Ishikawa (cell line): ENCODE data around the gene REXO5.

Experiments
- CEBPB ChIP-seq: IDR thresholded peaks from 2 replicates; pipeline ENCODE4 v1.6.1; 2012
- CREB1 ChIP-seq: IDR thresholded peaks from 2 replicates; pipeline ENCODE4 v1.6.1; 2012; ENCODE audit warnings: low read depth
- EGR1 ChIP-seq: IDR thresholded peaks from 2 replicates; pipeline ENCODE4 v1.6.1; 2012
- EP300 ChIP-seq: IDR thresholded peaks from 2 replicates; pipeline ENCODE4 v1.6.1; 2012; ENCODE audit warnings: borderline replicate concordance
- FOXM1 ChIP-seq: IDR thresholded peaks from 2 replicates; pipeline ENCODE4 v1.6.1; 2012; ENCODE audit warnings: low read depth, borderline replicate concordance
- NFIC ChIP-seq: IDR thresholded peaks from 2 replicates; pipeline ENCODE4 v1.6.1; 2012
- RAD21 ChIP-seq: IDR thresholded peaks from 2 replicates; pipeline ENCODE4 v1.6.1; 2012; ENCODE audit warnings: low read depth
- TAF1 ChIP-seq: IDR thresholded peaks from 2 replicates; pipeline ENCODE4 v1.6.1; 2012; ENCODE audit warnings: low read depth, mild to moderate bottlenecking
- TCF12 ChIP-seq: IDR thresholded peaks from 2 replicates; pipeline ENCODE4 v1.6.1; 2012; ENCODE audit warnings: low read depth
- TEAD4 ChIP-seq: IDR thresholded peaks from 2 replicates; pipeline ENCODE4 v1.6.1; 2012
- YY1 ChIP-seq: IDR thresholded peaks from 2 replicates; pipeline ENCODE4 v1.6.1; 2012; ENCODE audit warnings: low read depth
- TF ChIP-seq, protein P1 (sequence below): IDR thresholded peaks from 2 replicates; pipeline ENCODE4 v1.6.1; 2012
- TF ChIP-seq, protein P2 (sequence below): IDR thresholded peaks from 2 replicates; pipeline ENCODE4 v1.6.1; 2012; ENCODE audit warnings: low read depth, mild to moderate bottlenecking
- TF ChIP-seq, protein P3 (sequence below): IDR thresholded peaks from 2 replicates; pipeline ENCODE4 v1.6.1; 2012

- TF ChIP-seq TAF1 (no peak), RAD21 (no peak), EGR1 (no peak), CREB1 (no peak), EP300 (no peak), CEBPB (no peak), YY1 (no peak), TEAD4 (no peak), TCF12 (no peak), FOXM1 (no peak), NFIC (no peak)
- TF ChIP-seq, protein P1, sequence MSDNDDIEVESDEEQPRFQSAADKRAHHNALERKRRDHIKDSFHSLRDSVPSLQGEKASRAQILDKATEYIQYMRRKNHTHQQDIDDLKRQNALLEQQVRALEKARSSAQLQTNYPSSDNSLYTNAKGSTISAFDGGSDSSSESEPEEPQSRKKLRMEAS = no peak
- TF ChIP-seq, protein P2, sequence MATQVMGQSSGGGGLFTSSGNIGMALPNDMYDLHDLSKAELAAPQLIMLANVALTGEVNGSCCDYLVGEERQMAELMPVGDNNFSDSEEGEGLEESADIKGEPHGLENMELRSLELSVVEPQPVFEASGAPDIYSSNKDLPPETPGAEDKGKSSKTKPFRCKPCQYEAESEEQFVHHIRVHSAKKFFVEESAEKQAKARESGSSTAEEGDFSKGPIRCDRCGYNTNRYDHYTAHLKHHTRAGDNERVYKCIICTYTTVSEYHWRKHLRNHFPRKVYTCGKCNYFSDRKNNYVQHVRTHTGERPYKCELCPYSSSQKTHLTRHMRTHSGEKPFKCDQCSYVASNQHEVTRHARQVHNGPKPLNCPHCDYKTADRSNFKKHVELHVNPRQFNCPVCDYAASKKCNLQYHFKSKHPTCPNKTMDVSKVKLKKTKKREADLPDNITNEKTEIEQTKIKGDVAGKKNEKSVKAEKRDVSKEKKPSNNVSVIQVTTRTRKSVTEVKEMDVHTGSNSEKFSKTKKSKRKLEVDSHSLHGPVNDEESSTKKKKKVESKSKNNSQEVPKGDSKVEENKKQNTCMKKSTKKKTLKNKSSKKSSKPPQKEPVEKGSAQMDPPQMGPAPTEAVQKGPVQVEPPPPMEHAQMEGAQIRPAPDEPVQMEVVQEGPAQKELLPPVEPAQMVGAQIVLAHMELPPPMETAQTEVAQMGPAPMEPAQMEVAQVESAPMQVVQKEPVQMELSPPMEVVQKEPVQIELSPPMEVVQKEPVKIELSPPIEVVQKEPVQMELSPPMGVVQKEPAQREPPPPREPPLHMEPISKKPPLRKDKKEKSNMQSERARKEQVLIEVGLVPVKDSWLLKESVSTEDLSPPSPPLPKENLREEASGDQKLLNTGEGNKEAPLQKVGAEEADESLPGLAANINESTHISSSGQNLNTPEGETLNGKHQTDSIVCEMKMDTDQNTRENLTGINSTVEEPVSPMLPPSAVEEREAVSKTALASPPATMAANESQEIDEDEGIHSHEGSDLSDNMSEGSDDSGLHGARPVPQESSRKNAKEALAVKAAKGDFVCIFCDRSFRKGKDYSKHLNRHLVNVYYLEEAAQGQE = no peak
- TF ChIP-seq, protein P3, sequence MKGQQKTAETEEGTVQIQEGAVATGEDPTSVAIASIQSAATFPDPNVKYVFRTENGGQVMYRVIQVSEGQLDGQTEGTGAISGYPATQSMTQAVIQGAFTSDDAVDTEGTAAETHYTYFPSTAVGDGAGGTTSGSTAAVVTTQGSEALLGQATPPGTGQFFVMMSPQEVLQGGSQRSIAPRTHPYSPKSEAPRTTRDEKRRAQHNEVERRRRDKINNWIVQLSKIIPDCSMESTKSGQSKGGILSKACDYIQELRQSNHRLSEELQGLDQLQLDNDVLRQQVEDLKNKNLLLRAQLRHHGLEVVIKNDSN = no peak
These were observed 69.0 kb downstream of the REXO5 start for GRCh38 chr16:20875355-20875650.
